GM12874 (cell line): Measurements from ENCODE around the gene ZNF598.

ENCODE experiments used
- CTCF ChIP-seq: IDR thresholded peaks from 2 replicates; pipeline ENCODE4 v1.5.1; 2011; ENCODE audit warnings: low read depth, mild to moderate bottlenecking, control low read depth, low read length, moderate library complexity; ENCODE audit not compliant: insufficient read depth

ZNF598 gene

DNA sequence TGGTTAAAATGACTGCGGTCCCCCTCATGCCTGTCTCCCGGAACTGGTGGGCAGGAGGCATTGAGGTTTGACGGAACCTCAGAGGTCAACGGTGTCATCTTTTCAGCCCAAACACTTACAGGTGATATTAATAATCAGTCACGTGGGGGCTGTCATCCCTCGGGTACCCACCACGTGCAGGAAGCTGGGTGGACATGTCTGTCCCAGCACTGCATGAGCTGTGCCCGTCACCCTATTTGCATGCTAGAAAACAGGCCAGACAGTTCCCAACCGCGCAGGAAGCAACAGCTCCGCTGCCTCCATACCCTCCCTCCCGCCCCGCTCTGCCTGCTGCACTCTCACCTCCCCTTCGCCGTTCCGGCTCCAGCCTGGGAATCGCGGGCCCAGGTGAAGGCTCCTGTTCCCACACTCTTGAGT is 18.5 kb downstream of the ZNF598 start:
- TF ChIP-seq CTCF, result no peak

DNA sequence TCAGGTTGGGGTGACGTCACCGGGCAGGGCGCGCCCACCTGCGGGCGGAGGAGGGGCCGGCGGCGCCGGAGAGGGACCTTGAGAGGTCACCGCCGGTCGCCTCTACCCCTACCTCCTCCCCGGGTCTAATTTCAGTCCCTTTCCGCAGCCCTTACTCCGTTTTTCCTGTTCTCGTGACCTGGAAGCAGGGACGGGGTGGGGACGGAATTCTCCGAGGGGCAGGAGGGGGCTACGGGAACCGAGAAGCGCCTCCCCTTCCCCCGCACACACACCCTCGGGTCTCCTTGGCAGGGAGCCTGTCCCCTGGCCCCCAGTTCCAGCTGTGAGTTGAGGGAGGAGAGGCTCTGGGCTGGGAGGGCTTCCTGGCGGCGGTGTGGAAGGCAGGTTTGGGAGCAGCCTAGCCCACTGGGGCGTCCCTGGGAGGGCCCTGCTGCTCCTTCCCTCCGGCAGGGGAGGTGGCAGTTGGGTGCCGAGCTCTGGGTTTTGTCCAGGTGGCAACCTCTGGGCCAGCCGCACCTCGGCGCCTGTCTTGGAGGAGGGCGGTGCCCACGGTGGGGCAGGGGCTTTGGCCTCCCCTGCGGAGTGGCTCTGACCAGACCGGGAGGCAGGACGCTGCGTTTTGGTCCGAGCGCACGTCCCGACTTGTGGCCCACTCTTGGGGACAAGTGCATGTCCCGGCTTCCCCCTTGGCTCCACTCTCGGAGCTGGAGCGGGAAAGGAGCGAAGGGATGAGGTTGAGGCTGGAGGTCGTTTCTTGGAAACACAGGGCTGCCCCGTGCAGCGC is 19.1 kb downstream of the ZNF598 start:
- no peak for TF ChIP-seq CTCF

GRCh38 chr16:1990101-1990350 is 19.6 kb downstream of the ZNF598 start:
- TF ChIP-seq CTCF, result no peak

DNA sequence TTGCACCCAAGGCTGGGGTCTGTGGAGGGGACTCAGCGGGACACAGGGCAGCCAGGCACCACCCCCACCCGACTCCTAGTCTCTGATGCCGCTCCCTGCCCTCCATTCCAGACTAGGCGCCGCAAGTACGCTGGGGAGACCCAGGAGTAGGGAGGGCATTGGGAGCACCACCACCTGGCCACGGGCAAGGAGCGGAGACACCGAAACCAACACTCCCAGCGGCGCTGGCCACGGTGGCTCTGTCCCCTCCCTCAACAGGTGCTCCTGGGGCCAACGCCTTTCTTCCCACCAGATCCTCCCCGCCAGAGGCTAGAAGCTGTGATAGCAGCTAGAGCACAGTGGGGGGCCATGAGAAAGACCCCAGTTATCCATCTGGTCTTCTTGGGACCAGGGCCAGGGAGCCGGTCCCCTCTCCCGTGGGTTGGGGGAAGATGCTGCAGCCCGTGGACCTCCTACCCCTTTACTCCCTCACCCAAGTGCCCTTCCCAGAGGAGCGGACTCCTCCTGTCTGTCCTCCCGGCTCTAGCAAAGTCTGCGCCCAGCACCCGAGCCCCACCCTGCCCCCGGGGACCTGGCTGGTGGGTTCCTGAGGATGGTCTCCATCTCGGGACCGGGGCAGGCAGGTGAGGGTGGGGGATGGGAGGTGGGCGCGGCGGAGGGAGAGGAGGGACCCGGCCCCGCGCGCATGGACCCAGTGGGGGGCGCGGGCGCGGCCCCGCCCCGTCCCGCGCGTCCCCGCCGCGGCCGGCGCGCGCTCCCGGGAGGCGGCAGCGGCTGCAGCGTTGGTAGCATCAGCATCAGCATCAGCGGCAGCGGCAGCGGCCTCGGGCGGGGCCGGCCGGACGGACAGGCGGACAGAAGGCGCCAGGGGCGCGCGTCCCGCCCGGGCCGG is 20.2 kb downstream of the ZNF598 start, which contains the start of gene SYNGR3:
SYNGR3 (plus strand) TSS at position 762 of the 892 bp plus-strand sequence. CDS start 133 bp downstream, outside the sequence.
- TF ChIP-seq CTCF, result no peak

- TF ChIP-seq CTCF, result no peak
Observed at GRCh38 chr16:1987198-1987597, 22.4 kb downstream of the ZNF598 start.

DNA sequence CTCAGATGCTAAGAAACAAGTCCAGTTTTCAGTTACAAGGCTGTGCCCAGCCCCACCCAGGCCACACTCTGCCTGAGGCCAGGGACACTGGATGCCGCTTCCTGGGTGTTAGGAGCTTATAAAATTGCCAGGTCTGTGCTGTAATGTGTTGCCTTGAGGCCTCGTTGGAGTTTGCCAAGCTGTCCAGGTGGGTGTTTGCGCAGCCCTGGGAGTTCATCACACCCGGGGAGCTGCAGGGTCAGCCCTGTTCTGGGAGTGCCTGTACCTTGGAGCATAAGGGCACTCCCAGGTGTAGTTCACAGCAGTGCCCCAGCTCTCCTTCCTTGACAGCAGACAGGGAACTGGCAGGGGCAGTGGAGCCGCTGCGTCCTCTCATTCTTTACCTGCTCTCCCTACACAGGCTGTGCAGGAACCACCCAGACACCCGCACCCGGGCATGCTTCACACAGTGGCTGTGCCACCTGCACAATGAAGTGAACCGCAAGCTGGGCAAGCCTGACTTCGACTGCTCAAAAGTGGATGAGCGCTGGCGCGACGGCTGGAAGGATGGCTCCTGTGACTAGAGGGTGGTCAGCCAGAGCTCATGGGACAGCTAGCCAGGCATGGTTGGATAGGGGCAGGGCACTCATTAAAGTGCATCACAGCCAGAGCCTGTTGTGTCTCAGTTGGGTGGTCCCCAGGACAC is 24.0 kb downstream of the ZNF598 start:
- no peak for TF ChIP-seq CTCF
